KMS-11 (cell line): ENCODE data around the gene ACY1.

Experiments
- H2AFZ ChIP-seq: fragments of 200-600 bp; sonication (generic); 2 replicates; pipeline ENCODE4 v1.6.1; 2016; ENCODE audit warnings: antibody characterized with exemption, mixed run types, low read depth
- H3K27ac ChIP-seq: fragments of 200-600 bp; sonication (generic); 2 replicates; pipeline ENCODE4 v1.6.1; 2016; ENCODE audit warnings: mild to moderate bottlenecking, mixed run types
- H3K27me3 ChIP-seq: fragments of 200-600 bp; sonication (generic); 2 replicates; pipeline ENCODE4 v1.6.1; 2017; ENCODE audit warnings: mild to moderate bottlenecking, low read depth, mixed run types, moderate library complexity; ENCODE audit not compliant: insufficient read depth
- H3K36me3 ChIP-seq: fragments of 200-600 bp; sonication (generic); 2 replicates; pipeline ENCODE4 v1.6.1; 2017; ENCODE audit warnings: mild to moderate bottlenecking, mixed run types; ENCODE audit not compliant: insufficient read depth
- H3K4me1 ChIP-seq: fragments of 200-600 bp; sonication (generic); 2 replicates; pipeline ENCODE4 v1.6.1; 2016; ENCODE audit warnings: mild to moderate bottlenecking, low read depth, mixed run types; ENCODE audit not compliant: poor library complexity, severe bottlenecking
- H3K4me2 ChIP-seq: fragments of 200-600 bp; sonication (generic); 2 replicates; pipeline ENCODE4 v1.7.0; 2016; ENCODE audit warnings: mild to moderate bottlenecking, mixed run types
- H3K4me3 ChIP-seq: fragments of 200-600 bp; sonication (generic); IDR thresholded peaks from 2 replicates; pipeline ENCODE4 v1.6.1; 2017; ENCODE audit warnings: low read depth, low read length, mixed read lengths; ENCODE audit not compliant: insufficient read depth
- H3K79me2 ChIP-seq: fragments of 200-600 bp; sonication (generic); 2 replicates; pipeline ENCODE4 v1.6.1; 2016; ENCODE audit warnings: low read depth, mixed run types; ENCODE audit not compliant: insufficient read depth
- H3K9ac ChIP-seq: fragments of 200-600 bp; sonication (generic); 2 replicates; pipeline ENCODE4 v1.6.1; 2016; ENCODE audit warnings: mild to moderate bottlenecking, mixed run types
- H4K20me1 ChIP-seq: fragments of 200-600 bp; sonication (generic); 2 replicates; pipeline ENCODE4 v1.6.1; 2016; ENCODE audit warnings: mild to moderate bottlenecking, mixed run types; ENCODE audit not compliant: insufficient read depth
- TF ChIP-seq, protein P1 (sequence below): fragments of 200-600 bp; sonication (generic); conservative IDR thresholded peaks from 2 replicates; pipeline ENCODE4 v1.6.1; 2017; ENCODE audit warnings: low read depth, mild to moderate bottlenecking, antibody characterized with exemption, low read length, moderate library complexity, mixed read lengths

The ACY1 gene

DNA sequence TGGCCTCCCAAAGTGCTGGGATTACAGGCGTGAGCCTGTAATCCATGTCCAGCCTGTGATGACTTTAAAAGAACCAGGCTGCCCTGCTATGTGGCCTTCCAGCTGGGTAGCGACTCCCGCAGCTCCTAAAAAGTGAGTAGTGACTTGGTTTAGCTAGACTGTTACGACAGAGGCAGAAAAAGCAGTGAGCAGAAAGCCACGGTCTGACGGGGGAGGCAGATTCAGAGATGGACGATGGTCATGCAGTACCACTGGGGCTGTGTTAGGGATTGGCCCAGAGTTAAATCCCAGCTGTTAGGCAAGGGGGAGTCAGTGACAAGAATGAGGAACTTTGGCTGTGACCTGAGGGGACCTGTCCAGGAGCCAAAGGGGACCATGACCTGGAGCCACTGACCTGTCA, 15.4 kb downstream of the ACY1 start:
- Histone ChIP-seq H3K27ac (no peak overlapping the region), H3K4me2 (no peak overlapping the region), H3K79me2 (peaks cover 14% of the 10 kb centered on the region), H2AFZ (no peak overlapping the region), H4K20me1 (no peaks in the 10 kb centered on the region), H3K9ac (no peak overlapping the region), H3K4me3 (no peak overlapping the region), H3K36me3 (peaks cover 3% of the 10 kb centered on the region; the same call in 1 of the 2 replicates), H3K27me3 (no peaks in the 10 kb centered on the region), H3K4me1 (peaks cover 9% of the 10 kb centered on the region)
- TF ChIP-seq, protein P1, sequence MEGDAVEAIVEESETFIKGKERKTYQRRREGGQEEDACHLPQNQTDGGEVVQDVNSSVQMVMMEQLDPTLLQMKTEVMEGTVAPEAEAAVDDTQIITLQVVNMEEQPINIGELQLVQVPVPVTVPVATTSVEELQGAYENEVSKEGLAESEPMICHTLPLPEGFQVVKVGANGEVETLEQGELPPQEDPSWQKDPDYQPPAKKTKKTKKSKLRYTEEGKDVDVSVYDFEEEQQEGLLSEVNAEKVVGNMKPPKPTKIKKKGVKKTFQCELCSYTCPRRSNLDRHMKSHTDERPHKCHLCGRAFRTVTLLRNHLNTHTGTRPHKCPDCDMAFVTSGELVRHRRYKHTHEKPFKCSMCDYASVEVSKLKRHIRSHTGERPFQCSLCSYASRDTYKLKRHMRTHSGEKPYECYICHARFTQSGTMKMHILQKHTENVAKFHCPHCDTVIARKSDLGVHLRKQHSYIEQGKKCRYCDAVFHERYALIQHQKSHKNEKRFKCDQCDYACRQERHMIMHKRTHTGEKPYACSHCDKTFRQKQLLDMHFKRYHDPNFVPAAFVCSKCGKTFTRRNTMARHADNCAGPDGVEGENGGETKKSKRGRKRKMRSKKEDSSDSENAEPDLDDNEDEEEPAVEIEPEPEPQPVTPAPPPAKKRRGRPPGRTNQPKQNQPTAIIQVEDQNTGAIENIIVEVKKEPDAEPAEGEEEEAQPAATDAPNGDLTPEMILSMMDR: no peak

DNA sequence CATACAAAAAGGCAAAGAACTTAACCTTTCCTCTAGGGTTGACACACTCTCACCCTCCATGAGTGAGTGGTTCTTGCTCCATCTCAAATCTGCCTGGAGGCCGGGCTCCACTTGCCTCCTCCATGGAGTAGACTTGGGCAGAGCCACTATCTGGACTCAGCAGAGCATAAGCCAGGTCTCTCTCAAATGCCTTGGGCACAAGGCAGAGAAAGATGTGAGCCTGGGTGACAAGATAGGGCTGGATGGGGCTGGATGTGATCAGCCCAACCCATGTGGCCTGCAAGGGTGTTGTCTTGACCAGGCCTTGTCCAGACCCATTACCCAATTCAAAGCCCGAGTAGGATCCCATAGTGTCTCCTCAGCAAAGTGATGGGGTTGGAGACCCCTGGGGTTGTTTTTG, 16.5 kb downstream of the ACY1 start:
- H3K27ac ChIP-seq: no peak overlapping the region
- H3K27me3 ChIP-seq: no peaks in the 10 kb centered on the region
- H3K4me2 ChIP-seq: no peak overlapping the region
- H3K4me1 ChIP-seq: peaks cover under 1% of the 10 kb centered on the region
- H3K36me3 ChIP-seq: peaks cover 3% of the 10 kb centered on the region; the same call in 1 of the 2 replicates
- no peaks in the 10 kb centered on the region for H4K20me1 ChIP-seq
- H3K4me3 ChIP-seq: no peak overlapping the region
- no peak overlapping the region for H3K9ac ChIP-seq
- peaks cover 9% of the 10 kb centered on the region for H3K79me2 ChIP-seq
- TF ChIP-seq, protein P1: no peak
- H2AFZ ChIP-seq: no peak overlapping the region

DNA sequence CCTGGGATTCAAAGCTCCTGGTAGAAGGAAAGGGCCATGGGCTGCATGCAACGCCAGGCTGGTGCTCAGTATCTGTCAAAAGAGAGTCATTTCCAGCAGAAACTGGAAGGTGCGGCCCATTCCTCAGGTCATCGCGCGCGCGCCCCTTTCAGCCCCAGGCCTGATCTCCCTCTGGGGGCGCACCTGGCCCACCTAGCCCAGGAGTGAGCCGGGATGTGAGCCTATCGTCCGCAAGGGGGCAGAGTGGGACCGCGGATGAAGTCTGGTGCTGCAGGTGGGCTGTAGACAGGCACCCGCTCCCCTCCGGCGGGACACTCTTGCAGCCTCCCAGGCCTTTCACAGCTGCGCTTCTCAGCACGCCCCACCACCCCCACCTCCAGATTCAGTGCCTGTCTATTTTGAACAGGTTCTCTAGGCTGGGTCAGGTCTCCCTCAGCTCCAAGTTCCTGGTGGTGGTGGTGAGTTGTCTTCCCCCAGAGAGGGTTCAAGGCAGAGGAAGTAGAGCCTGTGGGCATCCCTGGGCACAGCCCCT, 18.2 kb downstream of the ACY1 start:
- H3K4me2 ChIP-seq: peak overlapping the region; percentile 25; the same call in 1 of the 2 replicates
- H4K20me1 ChIP-seq: no peaks in the 10 kb centered on the region
- H3K4me1 ChIP-seq: no peaks in the 10 kb centered on the region
- H3K9ac ChIP-seq: no peak overlapping the region
- peak overlapping the region; percentile 54 for H2AFZ ChIP-seq
- no peak overlapping the region for H3K27ac ChIP-seq
- TF ChIP-seq, protein P1: peak; percentile 81
- no peaks in the 10 kb centered on the region for H3K27me3 ChIP-seq
- no peaks in the 10 kb centered on the region for H3K79me2 ChIP-seq
- no peak overlapping the region for H3K4me3 ChIP-seq
- H3K36me3 ChIP-seq: no peaks in the 10 kb centered on the region

DNA sequence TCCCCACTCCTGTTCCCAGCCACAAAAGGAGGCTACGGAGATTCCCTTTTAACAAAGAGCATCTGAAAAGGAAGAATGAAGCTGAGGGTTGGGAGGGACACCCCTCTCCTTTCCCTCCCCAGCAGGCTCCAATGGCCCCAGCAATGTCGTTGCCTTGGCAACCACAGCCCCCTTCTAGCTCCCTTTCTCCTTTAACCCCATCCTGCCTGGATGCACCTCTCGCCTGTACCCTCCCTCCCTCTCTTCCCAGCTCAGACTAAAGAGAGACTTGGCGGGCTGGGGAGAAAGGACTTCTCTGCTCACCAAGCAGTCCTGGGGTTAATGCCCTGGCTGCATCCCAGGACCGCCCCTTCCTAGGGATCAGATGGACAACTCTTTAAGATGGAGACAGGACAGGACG, 19.4 kb downstream of the ACY1 start:
- H3K9ac ChIP-seq: no peak overlapping the region
- no peak overlapping the region for H2AFZ ChIP-seq
- no peak overlapping the region for H3K27ac ChIP-seq
- no peak overlapping the region for H3K4me3 ChIP-seq
- no peak overlapping the region for H3K4me2 ChIP-seq
- H3K79me2 ChIP-seq: no peaks in the 10 kb centered on the region
- H3K36me3 ChIP-seq: no peaks in the 10 kb centered on the region
- TF ChIP-seq, protein P1: no peak
- no peaks in the 10 kb centered on the region for H3K27me3 ChIP-seq
- no peaks in the 10 kb centered on the region for H3K4me1 ChIP-seq
- H4K20me1 ChIP-seq: no peaks in the 10 kb centered on the region
